ENCODE measurements around the gene EI24.

EI24 gene

GRCh38 chr11:125583496-125583895 lies 14.2 kb downstream of the EI24 start:
- DNase-seq, result no peak

GRCh38 chr11:125585487-125585886 lies 16.2 kb downstream of the EI24 start:
- no peak for DNase-seq

GRCh38 chr11:125586623-125587022 lies 17.3 kb downstream of the EI24 start:
- DNase-seq, result no peak

GRCh38 chr11:125587480-125587879 lies 18.2 kb downstream of the EI24 start:
- DNase-seq, result no peak

- no peak for DNase-seq
These were observed 19.2 kb downstream of the EI24 start for GRCh38 chr11:125588505-125588904.

- DNase-seq, result peak; percentile 56
These were observed 22.5 kb downstream of the EI24 start for GRCh38 chr11:125591649-125592304.

GRCh38 chr11:125592305-125593113 lies 23.2 kb downstream of the EI24 start, which contains the start of gene STT3A:
TSS of gene STT3A (plus strand) at chr11:125592852. CDS start at chr11:125595916, 3,064 bp downstream.
- peak; percentile 96 for DNase-seq

GRCh38 chr11:125593114-125593820 lies 24.0 kb downstream of the EI24 start:
- DNase-seq, result peak; percentile 47

- DNase-seq, result no peak
These were observed 25.7 kb downstream of the EI24 start for GRCh38 chr11:125594958-125595357.

- DNase-seq, result no peak
These were observed 31.4 kb downstream of the EI24 start for GRCh38 chr11:125600663-125601062.

- DNase-seq, result no peak
These were observed 33.9 kb downstream of the EI24 start for GRCh38 chr11:125603207-125603606.

GRCh38 chr11:125605417-125605816 lies 36.1 kb downstream of the EI24 start:
- no peak for DNase-seq

GRCh38 chr11:125609545-125609944 lies 40.3 kb downstream of the EI24 start:
- DNase-seq, result no peak

GRCh38 chr11:125618383-125618782 lies 49.1 kb downstream of the EI24 start:
- DNase-seq, result no peak

- DNase-seq, result no peak
These were observed 52.7 kb downstream of the EI24 start for GRCh38 chr11:125621995-125622394.

- no peak for DNase-seq
These were observed 53.8 kb downstream of the EI24 start for GRCh38 chr11:125623064-125623463.

GRCh38 chr11:125624756-125625213 lies 55.5 kb downstream of the EI24 start, which contains the start of gene CHEK1:
TSS of gene CHEK1 (plus strand) at chr11:125625163. CDS start at chr11:125626769, 1,606 bp downstream.
- DNase-seq, result no peak

GRCh38 chr11:125625225-125625629 lies 56.0 kb downstream of the EI24 start:
- DNase-seq, result peak; percentile 48

GRCh38 chr11:125625630-125626287 lies 56.5 kb downstream of the EI24 start:
- DNase-seq, result peak; percentile 80

- DNase-seq, result peak; percentile 80
These were observed 57.1 kb downstream of the EI24 start for GRCh38 chr11:125626288-125626950.

- DNase-seq, result no peak
These were observed 58.1 kb downstream of the EI24 start for GRCh38 chr11:125627236-125627910.
